Liver (tissue), 9 donors: ENCODE measurements around the gene DCN. TPM values are rescaled to one million over a fixed set of nuclear protein-coding genes. Genes with fewer than 3 reads are reported as not detected.

Experiments used
- DNase-seq: peaks from one replicate; pipeline ENCODE4 v3.0.0-alpha.2; 2017; ENCODE audit warnings: low spot score
- H3K27ac ChIP-seq, 2 donors: one replicate each; pipeline ENCODE4 v1.7.0; 2013; ENCODE audit warnings: inconsistent platforms in 2 of 2, low read length in 2 of 2, control low read depth in 1 of 2, low read depth in 1 of 2, mild to moderate bottlenecking in 1 of 2
- H3K27me3 ChIP-seq, 4 donors: one replicate each; pipeline versions ENCODE4 v1.6.1 to v1.7.0; 2013; ENCODE audit warnings: low read length in 3 of 4, inconsistent platforms in 1 of 4, mild to moderate bottlenecking in 1 of 4, moderate library complexity in 1 of 4; ENCODE audit not compliant: control insufficient read depth in 4 of 4, insufficient read depth in 4 of 4
- H3K36me3 ChIP-seq, 4 donors: one replicate each; pipeline versions ENCODE4 v1.6.1 to v1.7.0; 2013; ENCODE audit warnings: low read length in 3 of 4, mild to moderate bottlenecking in 3 of 4, low read depth in 1 of 4, moderate library complexity in 1 of 4; ENCODE audit not compliant: control insufficient read depth in 4 of 4, insufficient read depth in 3 of 4
- H3K4me1 ChIP-seq, 4 donors: one replicate each; pipeline versions ENCODE4 v1.6.1 to v1.7.0; 2013; ENCODE audit warnings: low read length in 3 of 4, mild to moderate bottlenecking in 3 of 4, moderate library complexity in 1 of 4; ENCODE audit not compliant: control insufficient read depth in 4 of 4, insufficient read depth in 4 of 4
- H3K4me3 ChIP-seq, 3 donors: one replicate each; pipeline versions ENCODE4 v1.6.1 to v1.7.0; 2013; ENCODE audit warnings: low read length in 3 of 3, control low read depth in 1 of 3, low read depth in 1 of 3, mild to moderate bottlenecking in 1 of 3
- H3K9ac ChIP-seq, 2 donors: one replicate each; pipeline ENCODE4 v1.7.0; 2013; ENCODE audit warnings: low read length in 2 of 2, mild to moderate bottlenecking in 2 of 2, moderate library complexity in 2 of 2, control low read depth in 1 of 2, low read depth in 1 of 2
- H3K9me3 ChIP-seq, 4 donors: one replicate each; pipeline versions ENCODE4 v1.6.1 to v1.7.0; 2013; ENCODE audit warnings: low read length in 3 of 4; ENCODE audit not compliant: control insufficient read depth in 4 of 4
- ATF3 ChIP-seq: IDR thresholded peaks from 2 replicates; pipeline ENCODE4 v1.6.1; 2016; ENCODE audit warnings: antibody characterized with exemption
- CTCF ChIP-seq: fragments of 150-350 bp; IDR thresholded peaks from 2 replicates; pipeline ENCODE4 v1.5.1; 2017; ENCODE audit warnings: improper control_type of control experiment, low read depth, low read length; ENCODE audit not compliant: missing input control
- EGR1 ChIP-seq, 2 donors: IDR thresholded peaks; 2 replicates each; pipeline ENCODE4 v1.6.1; 2016 to 2018; ENCODE audit warnings: antibody characterized with exemption in 2 of 2, low read depth in 2 of 2
- FOXA2 ChIP-seq: IDR thresholded peaks from 2 replicates; pipeline ENCODE4 v1.6.1; 2016; ENCODE audit warnings: antibody characterized with exemption
- GABPA ChIP-seq, 2 donors: IDR thresholded peaks in 1 of 2; conservative IDR thresholded peaks in 1 of 2; 2 replicates each; pipeline ENCODE4 v1.6.1; 2016; ENCODE audit warnings: antibody characterized with exemption in 2 of 2, mild to moderate bottlenecking in 1 of 2, moderate library complexity in 1 of 2
- HNF4G ChIP-seq: IDR thresholded peaks from 2 replicates; pipeline ENCODE4 v1.6.1; 2016; ENCODE audit warnings: antibody characterized with exemption
- JUND ChIP-seq, 2 donors: IDR thresholded peaks; 2 replicates each; pipeline ENCODE4 v1.6.1; 2016; ENCODE audit warnings: antibody characterized with exemption in 2 of 2
- NR2F2 ChIP-seq: IDR thresholded peaks from 2 replicates; pipeline ENCODE4 v1.6.1; 2016; ENCODE audit warnings: antibody characterized with exemption
- REST ChIP-seq: IDR thresholded peaks from 2 replicates; pipeline ENCODE4 v1.6.1; 2016; ENCODE audit warnings: antibody characterized with exemption, mild to moderate bottlenecking
- RXRA ChIP-seq, 2 donors: IDR thresholded peaks; 2 replicates each; pipeline ENCODE4 v1.6.1; 2017 to 2018; ENCODE audit warnings: antibody characterized with exemption in 2 of 2, mild to moderate bottlenecking in 1 of 2
- SP1 ChIP-seq: IDR thresholded peaks from 2 replicates; pipeline ENCODE4 v1.6.1; 2018; ENCODE audit warnings: antibody characterized with exemption, mild to moderate bottlenecking
- YY1 ChIP-seq: IDR thresholded peaks from 2 replicates; pipeline ENCODE4 v1.6.1; 2016; ENCODE audit warnings: antibody characterized with exemption, mild to moderate bottlenecking
- ZBTB33 ChIP-seq: IDR thresholded peaks from 2 replicates; pipeline ENCODE4 v1.6.1; 2016; ENCODE audit warnings: antibody characterized with exemption
- WGBS: extraction: QIAGEN DNeasy Blood & Tissue Kit; methylation state at CpG from one replicate; pipeline ENCODE4 v1.1.7; 2013; 5-methylcytosine and 5-hydroxymethylcytosine counted together
- polyA plus RNA-seq, 2 donors: library from polyadenylated mRNA; stranded (reverse) in 1 of 2; unstranded in 1 of 2; fragments of 200-250 nt in 1 of 2; fragments of >200 nt in 1 of 2; fragmentation: Nextera tagmentation in 1 of 2; extraction: Ambion mirVana in 1 of 2; gene quantifications; one replicate each; pipeline versions ENCODE4 v1.2.1 to v1.2.3, GENCODE V29; 2013 to 2015
- total RNA-seq, 2 donors: library from RNA; depleted of rRNA; stranded (reverse); fragments of >200 nt; gene quantifications; one replicate each; pipeline ENCODE4 v1.2.3, GENCODE V29; 2014
- donor health status: healthy.
- donor health status: healthy.
- donor health status: healthy.
- donor health status: healthy.
- donor health status: healthy.

DCN gene
- total and polyA plus RNA-seq, 4 donors = 74.9 to 148 (median 98.6) TPM

- no peaks in the 10 kb centered on the region for H3K36me3 ChIP-seq
- no peaks in the 10 kb centered on the region for H3K27me3 ChIP-seq
- no peak overlapping the region for H3K27ac ChIP-seq
- no peak overlapping the region for H3K4me3 ChIP-seq
- H3K9me3 ChIP-seq = no peaks in the 10 kb centered on the region
- no peak for DNase-seq
- no peak for TF ChIP-seq YY1
- TF ChIP-seq CTCF = no peak
- TF ChIP-seq RXRA (IDR thresholded peaks at IDR 0.05) = no peak
- 86% methylated on average over 6 of the region's 6 CpGs for WGBS
- H3K9ac ChIP-seq = no peak overlapping the region
- no peaks in the 10 kb centered on the region for H3K4me1 ChIP-seq
These were observed 69.0 kb downstream of the DCN start for GRCh38 chr12:91113621-91114020.

GRCh38 chr12:91111366-91112325 is 71.0 kb downstream of the DCN start, which contains the start of gene LUM:
Gene LUM, minus strand, starts transcription at chr12:91111494. Its CDS starts 2,515 bp downstream, at chr12:91108979.
- H3K4me1 ChIP-seq = no peaks in the 10 kb centered on the region
- H3K9ac ChIP-seq = no peak within 1 kb of the TSS
- H3K9me3 ChIP-seq = no peaks in the 10 kb centered on the region
- DNase-seq = no peak
- no peak within 1 kb of the TSS for H3K27ac ChIP-seq
- 37% methylated on average over 7 of the region's 7 CpGs for WGBS
- no peaks in the 10 kb centered on the region for H3K36me3 ChIP-seq
- no peak for TF ChIP-seq HNF4G
- TF ChIP-seq FOXA2 = no peak
- no peak for TF ChIP-seq ZBTB33
- no peak for TF ChIP-seq CTCF
- no peak for TF ChIP-seq SP1
- no peak for TF ChIP-seq EGR1 (IDR thresholded peaks at IDR 0.05; ENCODE audit: low read depth in 2 of 2)
- TF ChIP-seq JUND (IDR thresholded peaks at IDR 0.05) = no peak
- TF ChIP-seq ATF3 = no peak
- TF ChIP-seq GABPA (IDR thresholded peaks at IDR 0.05 in 1 of 2, conservative IDR thresholded peaks at IDR 0.05 in 1 of 2) = no peak
- TF ChIP-seq REST = no peak
- TF ChIP-seq NR2F2 = no peak
- H3K4me3 ChIP-seq = no peak within 1 kb of the TSS
- no peaks in the 10 kb centered on the region for H3K27me3 ChIP-seq
